Fibroblast of lung (primary cell): ENCODE measurements around the gene HS3ST2. TPM values are rescaled to one million over a fixed set of nuclear protein-coding genes. Genes with fewer than 3 reads are reported as not detected.

Source experiments
- DNase-seq, 2 donors: peaks; one replicate each; pipeline versions ENCODE4 v3.0.0 to v3.0.0-alpha.2; 2010; ENCODE audit warnings: low read depth in 2 of 2
- H2AFZ ChIP-seq: 2 replicates; pipeline ENCODE4 v1.5.1; 2012; ENCODE audit warnings: low read length, control low read depth, inconsistent platforms
- H3K27ac ChIP-seq: 2 replicates; pipeline ENCODE4 v1.5.1; 2011; ENCODE audit warnings: low read length, control low read depth; ENCODE audit not compliant: insufficient read depth
- H3K27me3 ChIP-seq: 2 replicates; pipeline ENCODE4 v1.5.1; 2011; ENCODE audit warnings: mild to moderate bottlenecking, low read length; ENCODE audit not compliant: control insufficient read depth, insufficient read depth
- H3K36me3 ChIP-seq: 2 replicates; pipeline ENCODE4 v1.5.1; 2011; ENCODE audit warnings: low read length; ENCODE audit not compliant: control insufficient read depth, insufficient read depth
- H3K4me1 ChIP-seq: 2 replicates; pipeline ENCODE4 v1.5.1; 2011; ENCODE audit warnings: low read length; ENCODE audit not compliant: control insufficient read depth, insufficient read depth; ENCODE audit errors: extremely low read depth
- H3K4me2 ChIP-seq: 2 replicates; pipeline ENCODE4 v1.5.1; 2011; ENCODE audit warnings: low read length, control low read depth; ENCODE audit not compliant: insufficient read depth; ENCODE audit errors: extremely low read depth
- H3K4me3 ChIP-seq, 4 experiments: fragments of 200-600 bp in 1 of 4; sonication (generic) in 1 of 4; replicated peaks in 1 of 4; 2 replicates each; pipeline ENCODE4 v1.5.1; 2011 to 2016; ENCODE audit warnings: low read length in 4 of 4, low read depth in 3 of 4, mild to moderate bottlenecking in 3 of 4, control low read depth in 2 of 4, inconsistent platforms in 1 of 4, mixed read lengths in 1 of 4; ENCODE audit not compliant: insufficient read depth in 1 of 4; ENCODE audit errors: control extremely low read depth in 1 of 4
- H3K79me2 ChIP-seq: 2 replicates; pipeline ENCODE4 v1.5.1; 2012; ENCODE audit warnings: mild to moderate bottlenecking, low read length, inconsistent platforms; ENCODE audit not compliant: control insufficient read depth, insufficient read depth
- H3K9ac ChIP-seq: 2 replicates; pipeline ENCODE4 v1.5.1; 2011; ENCODE audit warnings: mild to moderate bottlenecking, low read length, control low read depth; ENCODE audit not compliant: insufficient read depth
- H3K9me3 ChIP-seq: 2 replicates; pipeline ENCODE4 v1.5.1; 2012; ENCODE audit warnings: low read depth, low read length; ENCODE audit not compliant: control insufficient read depth, insufficient read depth
- H4K20me1 ChIP-seq: 2 replicates; pipeline ENCODE4 v1.5.1; 2011; ENCODE audit warnings: low read length; ENCODE audit not compliant: control insufficient read depth, insufficient read depth; ENCODE audit errors: extremely low read depth
- EZH2 ChIP-seq: IDR thresholded peaks from 2 replicates; pipeline ENCODE4 v1.5.1; 2012; ENCODE audit warnings: low read length, control low read depth, mild to moderate bottlenecking; ENCODE audit errors: missing control alignments
- polyA plus RNA-seq, 2 donors: library from polyadenylated mRNA; depleted of rRNA in 1 of 2; stranded (reverse) in 1 of 2; unstranded in 1 of 2; fragments of >200 nt; gene quantifications; 2 replicates each; pipeline ENCODE4 v1.2.1, GENCODE V29; 2011 to 2012; ENCODE audit warnings: missing spikeins in 1 of 2
- total RNA-seq: library from RNA; depleted of rRNA; stranded (reverse); fragments of >200 nt; gene quantifications from 2 replicates; pipeline ENCODE4 v1.2.1, GENCODE V29; 2014
- TF ChIP-seq, protein P1 (sequence below), 2 donors: IDR thresholded peaks in 1 of 2; conservative IDR thresholded peaks in 1 of 2; 1 replicate in 1 of 2; 2 replicates in 1 of 2; pipeline ENCODE4 v1.5.1; 2011 to 2012; ENCODE audit warnings: low read length in 2 of 2, control low read depth in 1 of 2, inconsistent platforms in 1 of 2, low read depth in 1 of 2, mild to moderate bottlenecking in 1 of 2

Gene HS3ST2
- total and polyA plus RNA-seq, 2 donors (not counting 1 experiment from before 2014, with no cell fraction given), result not detected

DNA sequence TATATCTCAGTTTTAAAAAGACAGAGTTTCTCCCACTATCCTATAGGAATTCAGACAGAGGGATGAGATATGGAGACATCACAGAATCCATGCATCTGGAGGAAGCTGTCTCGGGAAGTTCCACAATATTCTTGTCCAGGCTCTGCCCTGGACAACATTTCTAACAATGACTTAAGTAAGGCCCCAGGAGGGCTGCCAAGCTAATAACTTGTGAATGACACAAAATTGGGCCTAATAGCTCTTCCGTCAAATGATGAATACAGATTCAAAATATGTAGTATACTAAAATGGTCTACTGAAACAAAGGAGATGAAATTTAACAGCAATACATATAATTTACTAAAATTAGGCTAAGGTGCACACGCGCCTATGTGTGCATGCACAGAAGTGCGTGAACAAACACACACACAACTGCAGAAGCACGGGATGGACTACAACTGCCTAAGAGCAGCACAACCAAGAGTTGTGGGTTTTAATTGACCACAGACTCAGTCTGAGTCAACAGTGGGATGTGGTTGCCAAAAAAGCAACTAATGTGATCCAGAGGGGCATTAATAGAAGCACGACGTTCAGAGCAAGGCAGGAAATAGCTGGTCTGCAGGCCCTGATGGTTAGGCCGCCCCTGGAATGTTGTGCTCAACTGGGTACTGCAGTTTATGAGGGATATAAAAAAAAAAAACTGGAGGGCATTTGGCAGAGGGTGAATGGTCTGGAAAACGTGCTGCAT, 26.3 kb upstream of the HS3ST2 start:
- Histone ChIP-seq H4K20me1 (no peaks in the 10 kb centered on the region), H3K36me3 (no peaks in the 10 kb centered on the region), H2AFZ (no peak overlapping the region), H3K9ac (no peak overlapping the region), H3K4me3 (no peak overlapping the region), H3K4me2 (no peak overlapping the region), H3K27ac (no peak overlapping the region), H3K27me3 (no peaks in the 10 kb centered on the region), H3K79me2 (no peaks in the 10 kb centered on the region), H3K4me1 (no peaks in the 10 kb centered on the region), H3K9me3 (no peaks in the 10 kb centered on the region)
- TF ChIP-seq, protein P1, sequence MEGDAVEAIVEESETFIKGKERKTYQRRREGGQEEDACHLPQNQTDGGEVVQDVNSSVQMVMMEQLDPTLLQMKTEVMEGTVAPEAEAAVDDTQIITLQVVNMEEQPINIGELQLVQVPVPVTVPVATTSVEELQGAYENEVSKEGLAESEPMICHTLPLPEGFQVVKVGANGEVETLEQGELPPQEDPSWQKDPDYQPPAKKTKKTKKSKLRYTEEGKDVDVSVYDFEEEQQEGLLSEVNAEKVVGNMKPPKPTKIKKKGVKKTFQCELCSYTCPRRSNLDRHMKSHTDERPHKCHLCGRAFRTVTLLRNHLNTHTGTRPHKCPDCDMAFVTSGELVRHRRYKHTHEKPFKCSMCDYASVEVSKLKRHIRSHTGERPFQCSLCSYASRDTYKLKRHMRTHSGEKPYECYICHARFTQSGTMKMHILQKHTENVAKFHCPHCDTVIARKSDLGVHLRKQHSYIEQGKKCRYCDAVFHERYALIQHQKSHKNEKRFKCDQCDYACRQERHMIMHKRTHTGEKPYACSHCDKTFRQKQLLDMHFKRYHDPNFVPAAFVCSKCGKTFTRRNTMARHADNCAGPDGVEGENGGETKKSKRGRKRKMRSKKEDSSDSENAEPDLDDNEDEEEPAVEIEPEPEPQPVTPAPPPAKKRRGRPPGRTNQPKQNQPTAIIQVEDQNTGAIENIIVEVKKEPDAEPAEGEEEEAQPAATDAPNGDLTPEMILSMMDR (conservative IDR thresholded peaks at IDR 0.05 in 1 of 2, IDR thresholded peaks at IDR 0.05 in 1 of 2; ENCODE audit: low read depth in 1 of 2, low read length in 2 of 2), result no peak
- TF ChIP-seq EZH2, result no peak
- DNase-seq, result peak in 1 of 2 donors; percentile 32

GRCh38 chr16:22788193-22788530, 25.8 kb upstream of the HS3ST2 start:
- no peaks in the 10 kb centered on the region for H3K9me3 ChIP-seq
- DNase-seq, result no peak
- no peak for TF ChIP-seq EZH2
- TF ChIP-seq, protein P1 (conservative IDR thresholded peaks at IDR 0.05 in 1 of 2, IDR thresholded peaks at IDR 0.05 in 1 of 2; ENCODE audit: low read depth in 1 of 2, low read length in 2 of 2), result no peak
- H2AFZ ChIP-seq, result no peak overlapping the region
- no peaks in the 10 kb centered on the region for H3K4me1 ChIP-seq
- no peak overlapping the region for H3K4me3 ChIP-seq
- H3K4me2 ChIP-seq, result no peak overlapping the region
- no peak overlapping the region for H3K9ac ChIP-seq
- H3K79me2 ChIP-seq, result no peaks in the 10 kb centered on the region
- H3K27ac ChIP-seq, result no peak overlapping the region
- H3K36me3 ChIP-seq, result no peaks in the 10 kb centered on the region
- H4K20me1 ChIP-seq, result no peaks in the 10 kb centered on the region
- no peaks in the 10 kb centered on the region for H3K27me3 ChIP-seq

DNA sequence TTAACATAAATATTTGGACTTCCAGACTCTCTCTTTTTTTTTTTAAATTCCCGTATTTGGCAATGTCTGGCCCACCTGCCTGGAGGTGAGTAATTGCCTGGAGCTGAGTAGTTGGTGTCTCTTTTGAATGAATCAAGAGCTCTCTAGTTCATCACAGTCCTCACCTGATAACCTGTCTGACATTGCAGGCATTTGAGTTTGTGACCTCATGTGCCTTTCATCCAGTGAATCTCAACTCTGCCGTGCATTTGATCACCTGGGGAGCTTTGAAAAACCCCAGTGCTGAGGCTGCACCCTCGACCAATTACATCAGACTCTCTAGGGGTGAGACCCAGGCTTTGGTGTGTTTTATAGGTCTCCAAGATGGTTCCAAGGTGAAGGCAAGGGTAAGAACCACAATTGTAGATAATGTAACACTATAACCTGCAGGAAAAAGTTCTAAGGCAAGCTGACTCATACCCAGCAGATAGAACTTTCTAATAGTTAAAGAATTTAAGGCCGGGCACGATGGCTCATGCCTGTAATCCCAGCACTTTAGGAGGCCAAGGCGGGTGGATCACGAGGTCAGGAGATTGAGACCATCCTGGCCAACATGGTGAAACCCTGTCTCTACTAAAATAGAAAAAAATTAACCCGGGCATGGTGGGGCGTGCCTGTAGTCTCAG, 24.5 kb upstream of the HS3ST2 start:
- H4K20me1 ChIP-seq, result no peaks in the 10 kb centered on the region
- no peaks in the 10 kb centered on the region for H3K9me3 ChIP-seq
- H2AFZ ChIP-seq, result no peak overlapping the region
- H3K36me3 ChIP-seq, result no peaks in the 10 kb centered on the region
- no peak overlapping the region for H3K27ac ChIP-seq
- no peak for TF ChIP-seq EZH2
- TF ChIP-seq, protein P1 (conservative IDR thresholded peaks at IDR 0.05 in 1 of 2, IDR thresholded peaks at IDR 0.05 in 1 of 2; ENCODE audit: low read depth in 1 of 2, low read length in 2 of 2), result no peak
- H3K4me3 ChIP-seq, result no peak overlapping the region
- H3K4me1 ChIP-seq, result no peaks in the 10 kb centered on the region
- DNase-seq, result no peak
- H3K27me3 ChIP-seq, result no peaks in the 10 kb centered on the region
- H3K4me2 ChIP-seq, result no peak overlapping the region
- H3K9ac ChIP-seq, result no peak overlapping the region
- H3K79me2 ChIP-seq, result no peaks in the 10 kb centered on the region
